ENCODE measurements around the gene SIRT4. TPM values are rescaled to one million over a fixed set of nuclear protein-coding genes. Genes with fewer than 3 reads are reported as not detected.

SIRT4 gene
- total RNA-seq, 1 experiment from 2014 or later = 1.1 TPM

GRCh38 chr12:120361506-120362208 lies 59.5 kb downstream of the SIRT4 start:
- H3K36me3 Mint-ChIP-seq (ENCODE audit: insufficient read depth, unreplicated experiment) = peaks cover 2% of the 10 kb centered on the region
- no peak overlapping the region for H3K27ac Mint-ChIP-seq (ENCODE audit: unreplicated experiment)
- no TSS peak for BruUV-seq (replicated peaks)
- H3K4me3 Mint-ChIP-seq (ENCODE audit: low read depth, unreplicated experiment) = no peak overlapping the region
- TF ChIP-seq CTCF (IDR thresholded peaks at IDR 0.05; ENCODE audit: unreplicated experiment) = no peak
- no peaks in the 10 kb centered on the region for H3K9me3 Mint-ChIP-seq (ENCODE audit: low read depth, unreplicated experiment)
- DNase-seq = no peak
- intact Hi-C loops (cut with micrococcal nuclease; ENCODE audit: unreplicated experiment) = no loop called here
- peaks cover 14% of the 10 kb centered on the region for H3K4me1 Mint-ChIP-seq (ENCODE audit: low read depth, unreplicated experiment)
- peaks cover 32% of the 10 kb centered on the region for H3K27me3 Mint-ChIP-seq (ENCODE audit: unreplicated experiment)
- CTCF ChIA-PET = no interaction called here

Other genes starting within 250 kb of the SIRT4 start
- 68.2 and 75.4 TPM in 2 replicates for gene RAB35, start 185.6 kb upstream of the SIRT4 start, total RNA-seq (2022)
- 168 and 188 TPM in 2 replicates for gene GCN1, start 107.6 kb upstream of the SIRT4 start, total RNA-seq (2022)
- 1,595 and 1,852 TPM in 2 replicates for gene RPLP0, start 101.2 kb upstream of the SIRT4 start, total RNA-seq (2022)
- 156 and 172 TPM in 2 replicates for gene PXN, start 36.6 kb upstream of the SIRT4 start, total RNA-seq (2022)
- gene RNU4-2, start 10.4 kb upstream of the SIRT4 start, total RNA-seq (2022) = 5,016 and 6,756 TPM in 2 replicates
- 2,759 and 3,670 TPM in 2 replicates for gene RNU4-1, start 9.1 kb upstream of the SIRT4 start, total RNA-seq (2022)
- gene PLA2G1B, start 25.5 kb downstream of the SIRT4 start, total RNA-seq (2022) = not detected in 2 replicates
- gene MSI1, start 66.8 kb downstream of the SIRT4 start, total RNA-seq (2022) = 0.56 and 1.4 TPM in 2 replicates
- gene COX6A1, start 135.8 kb downstream of the SIRT4 start, total RNA-seq (2022) = 482 and 487 TPM in 2 replicates
- 29.4 and 34.4 TPM in 2 replicates for gene TRIAP1, start 144.1 kb downstream of the SIRT4 start, total RNA-seq (2022)
- 29.7 and 43.7 TPM in 2 replicates for gene GATC, start 144.1 kb downstream of the SIRT4 start, total RNA-seq (2022)
- 284 and 292 TPM in 2 replicates for gene SRSF9, start 167.4 kb downstream of the SIRT4 start, total RNA-seq (2022)
- 419 and 423 TPM in 2 replicates for gene DYNLL1, start 193.8 kb downstream of the SIRT4 start, total RNA-seq (2022)
- gene COQ5, start 226.8 kb downstream of the SIRT4 start, total RNA-seq (2022) = 33.8 and 36.8 TPM in 2 replicates
- gene RNF10, start 232.0 kb downstream of the SIRT4 start, total RNA-seq (2022) = 172 and 206 TPM in 2 replicates